ENCODE measurements around the gene PEPD.

GRCh38 chr19:33459222-33460090 lies 62.1 kb downstream of the PEPD start:
- TF ChIP-seq GATA2 (IDR thresholded peaks at IDR 0.05; ENCODE audit: low read depth, low read length), result no peak
- no peak for TF ChIP-seq GATA3 (IDR thresholded peaks at IDR 0.05; ENCODE audit: low read depth, low read length)

Measured in SH-SY5Y (cell line).